H9 (cell line): ENCODE measurements around the gene DRGX. TPM values are rescaled to one million over a fixed set of nuclear protein-coding genes. Genes with fewer than 3 reads are reported as not detected.

ENCODE experiments used
- DNase-seq: peaks from one replicate; pipeline ENCODE4 v3.0.0-alpha.2; 2017
- H2AFZ ChIP-seq: one replicate; pipeline ENCODE4 v1.6.1; 2013; ENCODE audit warnings: mild to moderate bottlenecking, low read length, control low read depth, moderate library complexity
- H2AK5ac ChIP-seq: 2 replicates; pipeline ENCODE4 v1.6.1; 2013; ENCODE audit warnings: low read length, control low read depth, mixed read lengths; ENCODE audit not compliant: insufficient read length
- H2BK120ac ChIP-seq: one replicate; pipeline ENCODE4 v1.6.1; 2013; ENCODE audit warnings: low read depth, mild to moderate bottlenecking, low read length, control low read depth, inconsistent platforms; ENCODE audit not compliant: poor library complexity, severe bottlenecking
- H2BK12ac ChIP-seq: 2 replicates; pipeline ENCODE4 v1.6.1; 2013; ENCODE audit warnings: low read length, control low read depth, mixed read lengths, low read depth; ENCODE audit not compliant: insufficient read length
- H2BK15ac ChIP-seq: 2 replicates; pipeline ENCODE4 v1.6.1; 2013; ENCODE audit warnings: low read depth, low read length, control low read depth
- H2BK20ac ChIP-seq: one replicate; pipeline ENCODE4 v1.6.1; 2013; ENCODE audit warnings: low read depth, mild to moderate bottlenecking, low read length, control low read depth, inconsistent platforms; ENCODE audit not compliant: poor library complexity, severe bottlenecking
- H2BK5ac ChIP-seq: 2 replicates; pipeline ENCODE4 v1.6.1; 2013; ENCODE audit warnings: low read length, control low read depth, mixed read lengths; ENCODE audit not compliant: insufficient read length
- H3K14ac ChIP-seq: 2 replicates; pipeline ENCODE4 v1.6.1; 2013; ENCODE audit warnings: low read length, control low read depth; ENCODE audit not compliant: insufficient read depth
- H3K18ac ChIP-seq: 2 replicates; pipeline ENCODE4 v1.6.1; 2013; ENCODE audit warnings: low read depth, mild to moderate bottlenecking, mixed read lengths, low read length, control low read depth; ENCODE audit not compliant: insufficient read length
- H3K23ac ChIP-seq: 2 replicates; pipeline ENCODE4 v1.6.1; 2013; ENCODE audit warnings: low read length, control low read depth, mixed read lengths, low read depth; ENCODE audit not compliant: insufficient read length
- H3K23me2 ChIP-seq: 2 replicates; pipeline ENCODE4 v1.6.1; 2013; ENCODE audit warnings: low read depth, mild to moderate bottlenecking, mixed read lengths, low read length, control low read depth; ENCODE audit not compliant: insufficient read length, poor library complexity, severe bottlenecking
- H3K27ac ChIP-seq: 2 replicates; pipeline ENCODE4 v1.5.1; 2013; ENCODE audit warnings: low read length, control low read depth, mixed read lengths, low read depth; ENCODE audit not compliant: insufficient read length
- H3K27me3 ChIP-seq: 2 replicates; pipeline ENCODE4 v1.6.1; 2013; ENCODE audit warnings: low read length, control low read depth, inconsistent platforms; ENCODE audit not compliant: insufficient read depth
- H3K4ac ChIP-seq: 2 replicates; pipeline ENCODE4 v1.6.1; 2013; ENCODE audit warnings: low read depth, mild to moderate bottlenecking, control low read depth, inconsistent platforms, low read length, moderate library complexity
- H3K4me1 ChIP-seq: 2 replicates; pipeline ENCODE4 v1.6.1; 2013; ENCODE audit warnings: low read length, control low read depth, inconsistent platforms; ENCODE audit not compliant: insufficient read depth
- H3K4me2 ChIP-seq: 2 replicates; pipeline ENCODE4 v1.6.1; 2013; ENCODE audit warnings: low read length, control low read depth, mixed read lengths; ENCODE audit not compliant: insufficient read length, insufficient read depth
- H3K56ac ChIP-seq: 2 replicates; pipeline ENCODE4 v1.6.1; 2013; ENCODE audit warnings: low read depth, mild to moderate bottlenecking, mixed read lengths, low read length, control low read depth; ENCODE audit not compliant: insufficient read length
- H3K79me1 ChIP-seq: 2 replicates; pipeline ENCODE4 v1.6.1; 2013; ENCODE audit warnings: low read depth, mild to moderate bottlenecking, moderate library complexity, low read length, control low read depth, inconsistent platforms; ENCODE audit not compliant: insufficient read depth, poor library complexity, severe bottlenecking
- H3K79me2 ChIP-seq: 2 replicates; pipeline ENCODE4 v1.6.1; 2013; ENCODE audit warnings: low read length, control low read depth, inconsistent platforms; ENCODE audit not compliant: insufficient read depth
- H3K9ac ChIP-seq: 2 replicates; pipeline ENCODE4 v1.6.1; 2013; ENCODE audit warnings: low read length, control low read depth, mixed read lengths; ENCODE audit not compliant: insufficient read length; ENCODE audit errors: extremely low read depth
- H3K9me3 ChIP-seq: one replicate; pipeline ENCODE4 v1.6.1; 2013; ENCODE audit warnings: low read depth, low read length, inconsistent platforms; ENCODE audit not compliant: control insufficient read depth
- H3T11ph ChIP-seq: one replicate; pipeline ENCODE4 v1.6.1; 2013; ENCODE audit warnings: mild to moderate bottlenecking, low read length, control low read depth, inconsistent platforms
- H4K20me1 ChIP-seq: one replicate; pipeline ENCODE4 v1.6.1; 2013; ENCODE audit not compliant: control insufficient read depth, insufficient read length, insufficient read depth
- H4K5ac ChIP-seq: 2 replicates; pipeline ENCODE4 v1.6.1; 2013; ENCODE audit warnings: low read depth, mild to moderate bottlenecking, mixed read lengths, low read length, control low read depth; ENCODE audit not compliant: insufficient read length
- H4K8ac ChIP-seq: replicated peaks from 2 replicates; pipeline ENCODE4 v1.6.1; 2013; ENCODE audit warnings: low read length, control low read depth, mixed read lengths, low read depth; ENCODE audit not compliant: insufficient read length
- H4K91ac ChIP-seq: 2 replicates; pipeline ENCODE4 v1.6.1; 2013; ENCODE audit warnings: low read depth, mild to moderate bottlenecking, moderate library complexity, mixed read lengths, low read length, control low read depth; ENCODE audit not compliant: insufficient read length
- H3K27ac Mint-ChIP-seq, 3 experiments: 2 replicates in 2 of 3; 3 replicates in 1 of 3; pipeline ENCODE4 v1.8.0; 2020 to 2021; ENCODE audit warnings: mixed read lengths in 3 of 3, mild to moderate bottlenecking in 1 of 3, moderate library complexity in 1 of 3
- H3K27me3 Mint-ChIP-seq: 2 replicates; pipeline ENCODE4 v1.8.0; 2021; ENCODE audit warnings: low read depth, mild to moderate bottlenecking, moderate library complexity, mixed read lengths
- H3K36me3 Mint-ChIP-seq, 3 experiments: 2 replicates in 2 of 3; 3 replicates in 1 of 3; pipeline ENCODE4 v1.8.0; 2020 to 2021; ENCODE audit warnings: low read depth in 3 of 3, mixed read lengths in 3 of 3; ENCODE audit not compliant: insufficient read depth in 1 of 3
- H3K4me1 Mint-ChIP-seq, 2 experiments: 2 replicates each; pipeline ENCODE4 v1.8.0; 2020; ENCODE audit warnings: mixed read lengths in 2 of 2
- H3K4me3 Mint-ChIP-seq, 2 experiments: 2 replicates in 1 of 2; 3 replicates in 1 of 2; pipeline ENCODE4 v1.8.0; 2020 to 2021; ENCODE audit warnings: mild to moderate bottlenecking in 2 of 2, mixed read lengths in 2 of 2, moderate library complexity in 1 of 2
- H3K9me3 Mint-ChIP-seq, 2 experiments: 2 replicates in 1 of 2; 3 replicates in 1 of 2; pipeline ENCODE4 v1.8.0; 2020; ENCODE audit warnings: mild to moderate bottlenecking in 2 of 2, mixed read lengths in 2 of 2, moderate library complexity in 1 of 2
- CTCF ChIP-seq: fragments of 200-600 bp; sonication (generic); conservative IDR thresholded peaks from 3 replicates; pipeline ENCODE4 v1.8.0; 2021; ENCODE audit warnings: antibody characterized with exemption, mild to moderate bottlenecking
- WGBS: extraction: QIAGEN DNeasy Blood & Tissue Kit; methylation state at CpG from one replicate; pipeline ENCODE4 v1.1.7; 2013; ENCODE audit warnings: missing lambda C conversion rate, low lambda C conversion rate, mixed read lengths; ENCODE audit not compliant: insufficient read length; ENCODE audit errors: extremely low coverage; 5-methylcytosine and 5-hydroxymethylcytosine counted together
- total RNA-seq: library from RNA; stranded (reverse); gene quantifications from 2 replicates; pipeline ENCODE4 v1.2.1, GENCODE V29; 2021

Gene DRGX
- total RNA-seq, 1 experiment from 2014 or later, result not detected

GRCh38 chr10:49368256-49368655 lies 27.6 kb downstream of the DRGX start:
- no peak overlapping the region for H2BK120ac ChIP-seq
- peaks cover 9% of the 10 kb centered on the region for H3K27me3 Mint-ChIP-seq
- H3K27ac ChIP-seq, result no peak overlapping the region
- no peak overlapping the region for H3K23ac ChIP-seq
- no peaks in the 10 kb centered on the region for H3K23me2 ChIP-seq
- no peaks in the 10 kb centered on the region for H4K20me1 ChIP-seq
- H2AFZ ChIP-seq, result no peak overlapping the region
- no peaks in the 10 kb centered on the region for H3K79me1 ChIP-seq
- H3K9ac ChIP-seq, result no peak overlapping the region
- TF ChIP-seq CTCF, result no peak
- H3K56ac ChIP-seq, result no peak overlapping the region
- no peak overlapping the region for H2AK5ac ChIP-seq
- no peak overlapping the region for H3K18ac ChIP-seq
- H4K5ac ChIP-seq, result no peak overlapping the region
- H3K14ac ChIP-seq, result no peak overlapping the region
- no peak overlapping the region for H3K4me2 ChIP-seq
- H3T11ph ChIP-seq, result no peak overlapping the region
- no peak overlapping the region for H3K4me3 Mint-ChIP-seq
- H2BK15ac ChIP-seq, result no peak overlapping the region
- no peak for DNase-seq
- no peaks in the 10 kb centered on the region for H3K36me3 Mint-ChIP-seq
- no peak overlapping the region for H2BK12ac ChIP-seq
- no peak overlapping the region for H2BK20ac ChIP-seq
- no peaks in the 10 kb centered on the region for H3K79me2 ChIP-seq
- no peak overlapping the region for H4K91ac ChIP-seq
- no peaks in the 10 kb centered on the region for H3K27me3 ChIP-seq
- WGBS, result no CpG with 5 or more reads among the region's 4 CpGs
- H3K9me3 ChIP-seq, result no peaks in the 10 kb centered on the region
- no peaks in the 10 kb centered on the region; a peak in 1 of 5 replicates for H3K9me3 Mint-ChIP-seq
- no peak overlapping the region for H3K4ac ChIP-seq
- peaks cover 6% of the 10 kb centered on the region in 2 experiments; a peak in 3 of 4 replicates for H3K4me1 Mint-ChIP-seq
- H2BK5ac ChIP-seq, result no peak overlapping the region
- H3K27ac Mint-ChIP-seq, result peak overlapping the region in 1 of 3 experiments; percentile 67; a peak in 1 of 7 replicates
- no peaks in the 10 kb centered on the region for H3K4me1 ChIP-seq
- no peak overlapping the region for H4K8ac ChIP-seq
